GM23338 (cell line): Measurements from ENCODE around the gene OR5K1. TPM values are rescaled to one million over a fixed set of nuclear protein-coding genes. Genes with fewer than 3 reads are reported as not detected.

Experiments
- ATAC-seq: fragments of 200-7000 bp; cut with Tn5 transposase; 3 replicates; pipeline ENCODE4 v1.9.1; 2020
- DNase-seq: peaks from one replicate; pipeline ENCODE4 v3.0.0-alpha.2; 2015; ENCODE audit warnings: low spot score
- H2AFZ ChIP-seq: fragments of 200-600 bp; sonication (generic); 2 replicates; pipeline ENCODE4 v1.8.0; 2016; ENCODE audit warnings: antibody characterized with exemption, mild to moderate bottlenecking, moderate library complexity
- H3F3A ChIP-seq: fragments of 200-600 bp; sonication (generic); replicated peaks from 2 replicates; pipeline ENCODE4 v1.8.0; 2017; ENCODE audit warnings: antibody characterized with exemption, mixed run types, low read depth
- H3K27ac ChIP-seq: fragments of 200-600 bp; sonication (generic); 2 replicates; pipeline ENCODE4 v1.6.1; 2016; ENCODE audit warnings: low read depth
- H3K27me3 ChIP-seq: fragments of 200-600 bp; sonication (generic); 2 replicates; pipeline ENCODE4 v1.8.0; 2016; ENCODE audit warnings: mild to moderate bottlenecking, mixed run types, moderate library complexity; ENCODE audit not compliant: insufficient read depth
- H3K36me3 ChIP-seq: fragments of 200-600 bp; sonication (generic); 2 replicates; pipeline ENCODE4 v1.8.0; 2016; ENCODE audit warnings: mild to moderate bottlenecking; ENCODE audit not compliant: insufficient read depth
- H3K4me1 ChIP-seq: fragments of 200-600 bp; sonication (generic); 2 replicates; pipeline ENCODE4 v1.8.0; 2016; ENCODE audit warnings: mild to moderate bottlenecking, moderate library complexity; ENCODE audit not compliant: insufficient read depth
- H3K4me2 ChIP-seq: fragments of 200-600 bp; sonication (generic); 2 replicates; pipeline ENCODE4 v1.7.1; 2017; ENCODE audit warnings: mixed run types
- H3K4me3 ChIP-seq: fragments of 200-600 bp; sonication (generic); 2 replicates; pipeline ENCODE4 v1.6.1; 2016; ENCODE audit warnings: mixed run types
- H3K79me2 ChIP-seq: fragments of 200-600 bp; sonication (generic); replicated peaks from 2 replicates; pipeline ENCODE4 v1.8.0; 2017; ENCODE audit warnings: mild to moderate bottlenecking; ENCODE audit not compliant: insufficient read depth
- H3K9me2 ChIP-seq: fragments of 200-600 bp; sonication (generic); 2 replicates; pipeline ENCODE4 v1.8.0; 2017; ENCODE audit not compliant: insufficient read depth
- H4K20me1 ChIP-seq: fragments of 200-600 bp; sonication (generic); replicated peaks from 2 replicates; pipeline ENCODE4 v1.8.0; 2017; ENCODE audit warnings: mild to moderate bottlenecking; ENCODE audit not compliant: insufficient read depth
- H3K27ac Mint-ChIP-seq: 2 replicates; pipeline ENCODE4 v1.8.0; 2020; ENCODE audit warnings: inconsistent platforms, mild to moderate bottlenecking, moderate library complexity, mixed read lengths
- H3K27me3 Mint-ChIP-seq: 3 replicates; pipeline ENCODE4 v1.8.0; 2022; ENCODE audit warnings: low read depth, mild to moderate bottlenecking, moderate library complexity, mixed read lengths, inconsistent platforms; ENCODE audit not compliant: insufficient read depth, poor library complexity
- H3K36me3 Mint-ChIP-seq: 3 replicates; pipeline ENCODE4 v1.8.0; 2021; ENCODE audit warnings: low read depth, mild to moderate bottlenecking, inconsistent platforms, moderate library complexity, mixed read lengths
- H3K4me1 Mint-ChIP-seq: 3 replicates; pipeline ENCODE4 v1.8.0; 2020; ENCODE audit warnings: mild to moderate bottlenecking, inconsistent platforms, mixed read lengths
- H3K4me3 Mint-ChIP-seq: 3 replicates; pipeline ENCODE4 v1.8.0; 2021; ENCODE audit warnings: moderate library complexity, mild to moderate bottlenecking, inconsistent platforms, mixed read lengths
- H3K9me3 Mint-ChIP-seq: 3 replicates; pipeline ENCODE4 v1.8.0; 2020; ENCODE audit warnings: moderate library complexity, mild to moderate bottlenecking, inconsistent platforms, mixed read lengths
- CREB1 ChIP-seq: fragments of 250-450 bp; sonication (Bioruptor Pico); IDR thresholded peaks from 2 replicates; pipeline ENCODE4 v1.5.0; 2020; ENCODE audit warnings: low read depth, mild to moderate bottlenecking, moderate library complexity
- EZH2phosphoT487 ChIP-seq: fragments of 200-600 bp; sonication (generic); IDR thresholded peaks from one replicate; pipeline ENCODE4 v1.8.1; 2018; ENCODE audit warnings: antibody characterized with exemption; ENCODE audit not compliant: unreplicated experiment
- POLR2AphosphoS5 ChIP-seq: IDR thresholded peaks from 2 replicates; pipeline ENCODE4 v1.6.1; 2016; ENCODE audit warnings: antibody characterized with exemption, low read depth
- ZNF114 ChIP-seq: fragments of 250-450 bp; sonication (Bioruptor Pico); IDR thresholded peaks from 2 replicates; pipeline ENCODE4 v1.5.0; 2020; ENCODE audit warnings: mild to moderate bottlenecking, moderate library complexity
- ZNF462 ChIP-seq: fragments of 250-450 bp; sonication (Bioruptor Pico); IDR thresholded peaks from 2 replicates; pipeline ENCODE4 v1.5.0; 2020; ENCODE audit warnings: mild to moderate bottlenecking, moderate library complexity
- polyA plus RNA-seq: library from polyadenylated mRNA; unstranded; fragments of >200 nt; fragmentation: Nextera tagmentation; extraction: Ambion mirVana; gene quantifications from 2 replicates; pipeline ENCODE4 v1.2.1, GENCODE V29; 2016
- total RNA-seq: library from RNA; depleted of rRNA; stranded (reverse); fragments of >200 nt; shearing (Covaris generic); gene quantifications from 2 replicates; pipeline ENCODE4 v1.2.3, GENCODE V29; 2014
- TF ChIP-seq, protein P1 (sequence below): IDR thresholded peaks from one replicate; pipeline ENCODE4 v1.6.1; 2018; ENCODE audit warnings: antibody characterized with exemption; ENCODE audit not compliant: unreplicated experiment
- TF ChIP-seq, protein P2 (sequence below): IDR thresholded peaks from 2 replicates; pipeline ENCODE4 v1.6.1; 2016; ENCODE audit warnings: antibody characterized with exemption
- TF ChIP-seq, protein P3 (sequence below), 2 experiments: fragments of 200-600 bp in 1 of 2; sonication (generic) in 1 of 2; conservative IDR thresholded peaks; 2 replicates each; pipeline versions ENCODE4 v1.5.1 to v1.6.1; 2016 to 2017; ENCODE audit warnings: antibody characterized with exemption in 2 of 2, low read depth in 2 of 2, mild to moderate bottlenecking in 2 of 2, moderate library complexity in 1 of 2

Gene OR5K1
- total and polyA plus RNA-seq, 2 experiments from 2014 or later, result not detected

DNA sequence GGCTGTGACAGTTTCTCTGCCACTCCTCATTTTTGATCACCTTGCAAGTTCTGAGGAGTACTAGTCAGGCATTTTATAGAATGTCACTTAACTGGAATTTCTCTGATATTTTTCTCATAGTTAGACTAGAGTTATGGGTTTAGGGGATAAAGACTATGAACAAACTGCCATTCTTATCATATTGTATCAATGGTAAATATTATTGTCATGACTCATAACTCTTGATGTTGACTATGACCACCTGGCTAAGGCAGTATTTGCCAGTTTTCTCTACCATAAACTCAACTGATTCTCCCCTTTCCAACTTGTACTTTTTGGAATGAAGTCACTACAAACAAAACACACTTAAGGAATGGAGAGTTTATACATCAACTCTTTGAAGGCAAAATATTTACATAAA lies 22.7 kb upstream of the OR5K1 start:
- Mint-ChIP-seq H3K27me3 (no peaks in the 10 kb centered on the region), H3K9me3 (no peaks in the 10 kb centered on the region), H3K27ac (no peak overlapping the region), H3K4me1 (no peaks in the 10 kb centered on the region), H3K36me3 (no peaks in the 10 kb centered on the region), H3K4me3 (no peak overlapping the region)
- TF ChIP-seq POLR2AphosphoS5 (no peak), ZNF462 (CRISPR knock-in tag) (no peak), ZNF114 (CRISPR knock-in tag) (no peak), CREB1 (CRISPR knock-in tag) (no peak), EZH2phosphoT487 (no peak)
- TF ChIP-seq, protein P1, sequence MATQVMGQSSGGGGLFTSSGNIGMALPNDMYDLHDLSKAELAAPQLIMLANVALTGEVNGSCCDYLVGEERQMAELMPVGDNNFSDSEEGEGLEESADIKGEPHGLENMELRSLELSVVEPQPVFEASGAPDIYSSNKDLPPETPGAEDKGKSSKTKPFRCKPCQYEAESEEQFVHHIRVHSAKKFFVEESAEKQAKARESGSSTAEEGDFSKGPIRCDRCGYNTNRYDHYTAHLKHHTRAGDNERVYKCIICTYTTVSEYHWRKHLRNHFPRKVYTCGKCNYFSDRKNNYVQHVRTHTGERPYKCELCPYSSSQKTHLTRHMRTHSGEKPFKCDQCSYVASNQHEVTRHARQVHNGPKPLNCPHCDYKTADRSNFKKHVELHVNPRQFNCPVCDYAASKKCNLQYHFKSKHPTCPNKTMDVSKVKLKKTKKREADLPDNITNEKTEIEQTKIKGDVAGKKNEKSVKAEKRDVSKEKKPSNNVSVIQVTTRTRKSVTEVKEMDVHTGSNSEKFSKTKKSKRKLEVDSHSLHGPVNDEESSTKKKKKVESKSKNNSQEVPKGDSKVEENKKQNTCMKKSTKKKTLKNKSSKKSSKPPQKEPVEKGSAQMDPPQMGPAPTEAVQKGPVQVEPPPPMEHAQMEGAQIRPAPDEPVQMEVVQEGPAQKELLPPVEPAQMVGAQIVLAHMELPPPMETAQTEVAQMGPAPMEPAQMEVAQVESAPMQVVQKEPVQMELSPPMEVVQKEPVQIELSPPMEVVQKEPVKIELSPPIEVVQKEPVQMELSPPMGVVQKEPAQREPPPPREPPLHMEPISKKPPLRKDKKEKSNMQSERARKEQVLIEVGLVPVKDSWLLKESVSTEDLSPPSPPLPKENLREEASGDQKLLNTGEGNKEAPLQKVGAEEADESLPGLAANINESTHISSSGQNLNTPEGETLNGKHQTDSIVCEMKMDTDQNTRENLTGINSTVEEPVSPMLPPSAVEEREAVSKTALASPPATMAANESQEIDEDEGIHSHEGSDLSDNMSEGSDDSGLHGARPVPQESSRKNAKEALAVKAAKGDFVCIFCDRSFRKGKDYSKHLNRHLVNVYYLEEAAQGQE, result no peak
- TF ChIP-seq, protein P2, sequence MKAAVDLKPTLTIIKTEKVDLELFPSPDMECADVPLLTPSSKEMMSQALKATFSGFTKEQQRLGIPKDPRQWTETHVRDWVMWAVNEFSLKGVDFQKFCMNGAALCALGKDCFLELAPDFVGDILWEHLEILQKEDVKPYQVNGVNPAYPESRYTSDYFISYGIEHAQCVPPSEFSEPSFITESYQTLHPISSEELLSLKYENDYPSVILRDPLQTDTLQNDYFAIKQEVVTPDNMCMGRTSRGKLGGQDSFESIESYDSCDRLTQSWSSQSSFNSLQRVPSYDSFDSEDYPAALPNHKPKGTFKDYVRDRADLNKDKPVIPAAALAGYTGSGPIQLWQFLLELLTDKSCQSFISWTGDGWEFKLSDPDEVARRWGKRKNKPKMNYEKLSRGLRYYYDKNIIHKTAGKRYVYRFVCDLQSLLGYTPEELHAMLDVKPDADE, result no peak
- TF ChIP-seq, protein P3, sequence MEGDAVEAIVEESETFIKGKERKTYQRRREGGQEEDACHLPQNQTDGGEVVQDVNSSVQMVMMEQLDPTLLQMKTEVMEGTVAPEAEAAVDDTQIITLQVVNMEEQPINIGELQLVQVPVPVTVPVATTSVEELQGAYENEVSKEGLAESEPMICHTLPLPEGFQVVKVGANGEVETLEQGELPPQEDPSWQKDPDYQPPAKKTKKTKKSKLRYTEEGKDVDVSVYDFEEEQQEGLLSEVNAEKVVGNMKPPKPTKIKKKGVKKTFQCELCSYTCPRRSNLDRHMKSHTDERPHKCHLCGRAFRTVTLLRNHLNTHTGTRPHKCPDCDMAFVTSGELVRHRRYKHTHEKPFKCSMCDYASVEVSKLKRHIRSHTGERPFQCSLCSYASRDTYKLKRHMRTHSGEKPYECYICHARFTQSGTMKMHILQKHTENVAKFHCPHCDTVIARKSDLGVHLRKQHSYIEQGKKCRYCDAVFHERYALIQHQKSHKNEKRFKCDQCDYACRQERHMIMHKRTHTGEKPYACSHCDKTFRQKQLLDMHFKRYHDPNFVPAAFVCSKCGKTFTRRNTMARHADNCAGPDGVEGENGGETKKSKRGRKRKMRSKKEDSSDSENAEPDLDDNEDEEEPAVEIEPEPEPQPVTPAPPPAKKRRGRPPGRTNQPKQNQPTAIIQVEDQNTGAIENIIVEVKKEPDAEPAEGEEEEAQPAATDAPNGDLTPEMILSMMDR (conservative IDR thresholded peaks at IDR 0.05; ENCODE audit: low read depth in 2 of 2), result no peak
- H3K4me3 ChIP-seq, result no peak overlapping the region
- ATAC-seq, result no peak
- H3K79me2 ChIP-seq, result no peaks in the 10 kb centered on the region
- H3K9me2 ChIP-seq, result peaks cover 9% of the 10 kb centered on the region
- H3K27me3 ChIP-seq, result no peaks in the 10 kb centered on the region
- H4K20me1 ChIP-seq, result no peaks in the 10 kb centered on the region
- no peak overlapping the region for H2AFZ ChIP-seq
- H3K4me2 ChIP-seq, result no peak overlapping the region
- H3F3A ChIP-seq, result no peaks in the 10 kb centered on the region
- no peaks in the 10 kb centered on the region for H3K4me1 ChIP-seq
- no peak overlapping the region for H3K27ac ChIP-seq
- no peak for DNase-seq
- H3K36me3 ChIP-seq, result no peaks in the 10 kb centered on the region
